ENCODE data around the gene MTX1. TPM values are rescaled to one million over a fixed set of nuclear protein-coding genes. Genes with fewer than 3 reads are reported as not detected.
"Not testable (repeated sequence)": the region's sequence is repeated elsewhere in the genome, so short reads cannot be mapped to it uniquely, and the experiment has no call there.

MTX1 gene
- total and polyA plus RNA-seq, 9 donors = 15.6 to 35.4 (median 27.7) TPM

DNA sequence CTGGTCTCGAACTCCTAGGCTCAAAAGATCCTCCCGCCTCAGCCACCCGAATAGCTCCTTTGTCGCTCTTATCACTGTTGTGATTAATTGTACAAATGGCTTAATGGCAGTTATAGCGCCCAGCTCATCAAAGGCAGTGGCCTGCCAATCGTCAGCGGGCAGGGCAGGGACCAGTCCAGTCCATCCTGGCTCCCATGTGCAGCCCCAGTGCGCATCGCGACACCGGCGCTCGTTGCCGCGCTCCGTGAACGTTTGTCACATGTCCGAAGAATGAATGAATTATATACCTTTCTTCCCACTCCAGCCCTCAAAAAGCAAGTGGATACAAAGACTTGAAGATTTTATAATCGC is 18.4 kb downstream of the MTX1 start:
- H3K4me3 ChIP-seq = peak overlapping the region; percentile 55
- DNase-seq = peak in 4 of 5 donors; percentile 53 to 65 (median 56)
- WGBS, 3 donors = 0 to 1% (median 0%) methylated on average over 19 of the region's 19 CpGs

DNA sequence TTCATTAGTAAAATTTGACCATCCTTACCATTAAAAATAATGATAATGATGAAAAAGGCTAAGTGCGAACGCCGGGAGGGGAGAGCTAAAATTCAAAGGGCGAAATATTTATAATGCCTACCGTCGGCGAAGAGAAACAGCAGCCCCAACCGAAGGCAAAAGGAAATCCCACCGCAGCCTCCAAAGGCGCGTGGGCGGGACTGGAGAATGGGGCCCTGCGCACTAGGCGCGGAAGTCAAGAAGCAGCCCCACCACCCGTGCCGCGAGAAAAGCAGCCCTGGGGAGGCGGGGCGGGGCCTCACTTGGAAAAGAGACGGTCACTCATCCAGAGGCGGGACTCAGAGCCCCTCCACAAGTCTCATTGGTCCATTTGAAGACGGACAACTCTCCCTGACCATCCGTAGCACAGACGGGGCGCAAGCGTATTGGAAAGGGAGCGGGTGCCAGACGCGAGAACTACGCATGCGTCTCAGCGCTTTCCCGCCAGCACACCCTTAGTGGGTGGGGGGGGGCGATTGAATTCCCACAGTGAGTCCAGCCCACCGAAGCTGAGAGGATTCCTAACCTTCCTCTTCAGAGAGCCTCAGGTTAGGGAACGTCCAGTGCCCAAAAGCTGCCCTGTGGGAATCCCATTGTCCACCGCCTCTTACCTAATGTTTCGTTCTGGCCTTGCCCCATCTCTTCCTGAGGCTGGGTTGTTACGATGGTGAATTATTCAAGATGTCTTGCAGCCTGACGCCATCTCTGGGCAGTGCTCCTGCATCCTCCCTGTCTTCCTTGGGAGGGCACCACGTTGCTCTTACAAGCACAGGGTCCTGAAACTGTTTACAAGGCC is 19.0 kb downstream of the MTX1 start:
- Histone ChIP-seq H3K27me3 (no peaks in the 10 kb centered on the region), H3K4me1 (ENCODE audit: insufficient read depth) (peaks cover 6% of the 10 kb centered on the region), H3K9me3 (no peaks in the 10 kb centered on the region), H3K36me3 (no peaks in the 10 kb centered on the region), H3K27ac (peak overlapping the region; percentile 42 to 82), H3K4me3 (peak overlapping the region; percentile 55)
- peak; percentile 97 to 99 (median 98) for DNase-seq
- WGBS, 3 donors = 0 to 1% (median 0%) methylated on average over 39 to 42 of the region's 42 CpGs
- TF ChIP-seq POLR2A (IDR thresholded peaks at IDR 0.05) = peak; percentile 65
- no peak for TF ChIP-seq EP300 (IDR thresholded peaks at IDR 0.05)
- TF ChIP-seq, protein P1, sequence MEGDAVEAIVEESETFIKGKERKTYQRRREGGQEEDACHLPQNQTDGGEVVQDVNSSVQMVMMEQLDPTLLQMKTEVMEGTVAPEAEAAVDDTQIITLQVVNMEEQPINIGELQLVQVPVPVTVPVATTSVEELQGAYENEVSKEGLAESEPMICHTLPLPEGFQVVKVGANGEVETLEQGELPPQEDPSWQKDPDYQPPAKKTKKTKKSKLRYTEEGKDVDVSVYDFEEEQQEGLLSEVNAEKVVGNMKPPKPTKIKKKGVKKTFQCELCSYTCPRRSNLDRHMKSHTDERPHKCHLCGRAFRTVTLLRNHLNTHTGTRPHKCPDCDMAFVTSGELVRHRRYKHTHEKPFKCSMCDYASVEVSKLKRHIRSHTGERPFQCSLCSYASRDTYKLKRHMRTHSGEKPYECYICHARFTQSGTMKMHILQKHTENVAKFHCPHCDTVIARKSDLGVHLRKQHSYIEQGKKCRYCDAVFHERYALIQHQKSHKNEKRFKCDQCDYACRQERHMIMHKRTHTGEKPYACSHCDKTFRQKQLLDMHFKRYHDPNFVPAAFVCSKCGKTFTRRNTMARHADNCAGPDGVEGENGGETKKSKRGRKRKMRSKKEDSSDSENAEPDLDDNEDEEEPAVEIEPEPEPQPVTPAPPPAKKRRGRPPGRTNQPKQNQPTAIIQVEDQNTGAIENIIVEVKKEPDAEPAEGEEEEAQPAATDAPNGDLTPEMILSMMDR (IDR thresholded peaks at IDR 0.05) = no peak
- intact Hi-C loops (cut with DNase I) = loop anchor here in 2 of 4 donors (2.0 to 5.0 kb wide), 2 partner anchors 21 to 35 kb away; partner anchors contain the start of gene THBS3 (in 1 of the 2)

More for the DNA sequence above, 18.4 kb downstream of the MTX1 start:
- intact Hi-C loops (cut with DNase I) = loop anchor here in 2 of 4 donors (2.0 to 5.0 kb wide), 2 partner anchors 20 to 35 kb away; partner anchors contain the start of gene THBS3 (in 1 of the 2)
- TF ChIP-seq POLR2A (IDR thresholded peaks at IDR 0.05) = no peak
- TF ChIP-seq, protein P1 (IDR thresholded peaks at IDR 0.05) = no peak
- TF ChIP-seq EP300 (IDR thresholded peaks at IDR 0.05) = no peak
- peak overlapping the region; percentile 42 to 72 for H3K27ac ChIP-seq
- H3K36me3 ChIP-seq = no peaks in the 10 kb centered on the region
- no peaks in the 10 kb centered on the region for H3K9me3 ChIP-seq
- no peaks in the 10 kb centered on the region for H3K4me1 ChIP-seq (ENCODE audit: insufficient read depth)
- H3K27me3 ChIP-seq = no peaks in the 10 kb centered on the region

DNA sequence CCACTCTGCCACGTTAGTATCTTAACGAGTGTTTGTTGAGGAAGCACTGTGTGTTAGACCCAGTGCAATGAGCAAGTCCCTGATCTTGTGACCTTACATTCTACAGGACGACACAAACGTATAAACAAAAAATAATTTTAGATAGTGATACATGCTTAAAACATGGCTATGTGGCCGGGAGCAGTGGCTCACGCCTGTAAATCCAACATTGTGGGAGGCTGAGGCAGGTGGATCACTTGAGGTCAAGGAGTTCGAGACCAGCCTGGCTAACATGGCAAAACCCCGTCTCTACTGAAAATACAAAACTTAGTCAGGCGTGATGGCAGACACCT is 19.6 kb downstream of the MTX1 start:
- no peak for DNase-seq
- TF ChIP-seq EP300 (IDR thresholded peaks at IDR 0.05) (no peak), POLR2A (IDR thresholded peaks at IDR 0.05) (no peak)
- TF ChIP-seq, protein P1 (IDR thresholded peaks at IDR 0.05) = no peak
- Histone ChIP-seq H3K27me3 (no peaks in the 10 kb centered on the region), H3K9me3 (no peaks in the 10 kb centered on the region), H3K27ac (peak overlapping the region; percentile 3 to 82), H3K4me1 (ENCODE audit: insufficient read depth) (peaks cover 9% of the 10 kb centered on the region), H3K36me3 (no peaks in the 10 kb centered on the region), H3K4me3 (peak overlapping the region; percentile 24)
- intact Hi-C loops (cut with DNase I) = loop anchor here in 1 of 4 donors (5.0 kb wide), 1 partner anchor 36 kb away; no protein-coding TSS in a partner anchor
- 21 to 31% (median 24%) methylated on average over 9 of the region's 9 CpGs for WGBS, 3 donors

DNA sequence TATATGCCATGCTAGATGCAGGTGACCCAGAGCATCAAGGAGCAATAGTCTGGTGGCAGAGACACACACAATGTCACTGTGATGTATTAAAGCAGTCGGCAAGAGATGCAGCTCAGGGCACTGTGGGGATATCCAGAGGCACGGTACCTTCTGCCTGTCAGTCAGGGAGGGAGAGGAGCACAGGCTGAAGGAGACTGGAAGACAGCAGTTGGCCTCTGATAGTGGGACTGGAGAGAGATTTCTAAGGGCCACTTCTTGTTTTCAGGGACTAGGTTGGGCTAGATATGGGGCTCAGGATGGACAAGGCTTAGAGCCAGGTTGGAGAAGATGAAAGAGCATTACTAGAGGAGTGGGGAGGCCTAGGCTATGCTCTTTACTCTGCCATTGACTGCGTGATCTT is 22.8 kb downstream of the MTX1 start:
- intact Hi-C loops (cut with DNase I); H3K36me3 ChIP-seq; H3K27ac ChIP-seq; DNase-seq; H3K4me3 ChIP-seq; H3K4me1 ChIP-seq (ENCODE audit: insufficient read depth); H3K9me3 ChIP-seq; H3K27me3 ChIP-seq: not testable (repeated sequence)
- WGBS, 3 donors = 54 to 80% (median 62%) methylated on average over 3 of the region's 3 CpGs

DNA sequence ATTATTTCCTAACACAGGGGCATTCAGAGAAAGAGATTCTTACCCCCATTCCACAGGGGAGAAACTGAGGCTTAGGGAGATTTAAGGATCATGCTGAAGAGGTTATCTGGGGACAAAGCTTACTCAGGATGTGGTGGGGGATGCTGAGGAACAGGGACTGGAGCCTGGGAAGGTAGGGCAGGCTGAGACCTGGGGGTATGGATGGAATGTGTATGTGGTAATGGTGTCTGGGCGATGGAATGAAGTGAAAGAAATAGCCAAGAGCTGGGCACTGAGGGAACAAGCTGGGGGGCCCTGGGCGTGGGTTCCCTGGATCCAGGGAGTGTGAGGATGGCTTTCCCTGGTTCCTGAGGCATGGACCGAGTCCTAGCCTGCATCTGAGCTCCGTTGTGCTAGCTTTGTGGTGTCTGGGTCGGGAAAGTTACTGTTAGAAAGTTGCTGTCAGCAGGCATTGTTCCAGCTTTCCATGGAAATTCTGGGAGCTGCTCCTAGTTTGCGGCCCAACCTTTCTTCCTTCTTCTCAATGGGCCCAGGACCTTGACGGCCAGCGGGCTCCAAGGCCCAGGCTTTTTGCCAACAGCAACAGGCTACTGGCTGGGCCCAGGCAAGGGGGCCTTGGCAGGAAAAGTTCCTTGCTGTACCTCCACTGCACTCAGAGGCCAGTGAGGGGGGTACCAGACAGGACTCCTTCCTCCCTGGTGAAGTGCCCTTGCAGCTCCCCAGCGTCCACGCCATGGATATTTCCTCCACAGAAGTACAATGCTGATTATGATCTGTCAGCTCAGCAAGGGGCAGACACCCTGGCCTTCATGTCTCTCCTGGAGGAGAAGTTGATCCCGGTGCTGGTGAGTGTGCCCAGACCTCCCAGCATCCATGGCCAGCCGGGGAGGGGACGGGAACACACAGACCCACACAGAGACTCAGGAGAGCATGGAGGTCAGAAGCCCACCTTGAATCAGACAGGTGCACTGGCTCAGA is 23.8 kb downstream of the MTX1 start:
- WGBS, 3 donors = 25 to 36% (median 30%) methylated on average over 13 of the region's 13 CpGs

DNA sequence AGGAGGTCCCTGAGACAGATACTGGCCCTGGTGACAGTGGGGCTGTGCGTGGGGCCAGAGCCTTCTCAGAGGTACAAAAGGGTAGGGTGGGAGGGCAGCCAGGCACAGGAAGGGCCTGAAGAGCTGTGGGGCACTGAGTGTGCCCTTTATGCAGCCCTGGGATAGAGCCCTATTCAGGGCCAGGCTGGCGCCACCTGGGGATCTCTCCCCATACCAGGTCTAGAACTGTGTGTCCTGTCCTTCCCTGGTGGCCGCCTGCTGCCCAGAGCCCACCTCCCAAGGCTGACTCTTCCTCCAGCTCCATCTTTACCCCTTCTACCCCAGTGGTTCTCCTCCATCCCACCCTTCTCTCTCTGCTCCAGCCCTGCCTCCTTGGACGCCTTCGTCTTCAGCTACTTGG is 25.0 kb downstream of the MTX1 start:
- WGBS, 3 donors = 100% methylated on average over 1 to 2 of the region's 5 CpGs
- H3K9me3 ChIP-seq; H3K36me3 ChIP-seq; DNase-seq; intact Hi-C loops (cut with DNase I); H3K4me1 ChIP-seq (ENCODE audit: insufficient read depth); H3K27ac ChIP-seq; H3K4me3 ChIP-seq; H3K27me3 ChIP-seq: not testable (repeated sequence)

More for the DNA sequence above, 23.8 kb downstream of the MTX1 start:
- peak; percentile 76 to 87 (median 85) for DNase-seq
- H3K9me3 ChIP-seq; H3K27me3 ChIP-seq; H3K4me3 ChIP-seq; H3K36me3 ChIP-seq; intact Hi-C loops (cut with DNase I); H3K4me1 ChIP-seq (ENCODE audit: insufficient read depth): not testable (repeated sequence)
- H3K27ac ChIP-seq = peak overlapping the region in 1 of 2 donors; percentile 45

DNA sequence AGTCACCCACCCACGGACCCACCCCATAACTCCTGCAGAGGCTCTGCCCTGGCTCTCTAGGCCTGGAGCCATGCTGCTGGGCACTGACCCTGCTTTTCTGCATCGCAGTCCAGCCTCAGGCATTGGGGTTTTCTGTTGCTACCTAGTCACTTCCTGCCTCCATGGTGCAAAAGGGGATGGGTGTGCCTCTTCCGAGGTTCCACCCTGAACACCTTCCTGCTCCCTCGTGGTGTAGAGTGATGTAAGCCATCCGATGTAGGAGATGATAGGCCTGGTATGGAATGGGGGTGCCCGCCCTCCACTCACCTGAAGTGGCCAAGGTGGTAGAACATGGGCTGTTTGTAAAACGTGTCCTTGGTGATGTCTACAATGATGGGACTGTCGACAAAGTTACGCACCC is 26.9 kb downstream of the MTX1 start:
- H3K9me3 ChIP-seq; H3K4me3 ChIP-seq; DNase-seq; H3K36me3 ChIP-seq; H3K27me3 ChIP-seq; H3K27ac ChIP-seq; intact Hi-C loops (cut with DNase I); H3K4me1 ChIP-seq (ENCODE audit: insufficient read depth): not testable (repeated sequence)
- WGBS, 3 donors = 86 to 92% (median 91%) methylated on average over 5 to 8 of the region's 9 CpGs

All from ovary (tissue), 9 donors.